GM12878 (cell line): Measurements from ENCODE around the gene CSAD. TPM values are rescaled to one million over a fixed set of nuclear protein-coding genes. Genes with fewer than 3 reads are reported as not detected.
A peak's percentile ranks its signal among the peaks of the same experiment; 100 is the strongest.

Source experiments
- ATAC-seq: fragments of 200-7000 bp; cut with Tn5 transposase; 3 replicates; pipeline ENCODE4 v1.9.1; 2020; ENCODE audit warnings: mild to moderate bottlenecking, moderate library complexity
- BruUV-seq: library from RNA; stranded (reverse); fragments of 400-500 nt; replicated peaks from 2 replicates; lab custom pipeline; 2021; lab: Mats Ljungman, UMichigan
- CTCF ChIA-PET: fragments of 300-600 bp; sonication (Branson Sonifier 250); formaldehyde crosslinking; extraction: SDS; loops from one replicate; lab custom pipeline; 2021; ENCODE audit warnings: inconsistent platforms; lab: Yijun Ruan, JAX
- POLR2A ChIA-PET: fragments of 350-600 bp; formaldehyde crosslinking; extraction: SDS; loops from one replicate; lab custom pipeline; 2021; ENCODE audit warnings: inconsistent platforms; lab: Charles Lee
- RAD21 ChIA-PET: fragments of 300-600 bp; sonication (Branson Sonifier 250); formaldehyde crosslinking; loops from one replicate; lab custom pipeline; 2023; ENCODE audit warnings: antibody characterized with exemption; ENCODE audit not compliant: unreplicated experiment; lab: Charles Lee
- SMC1A ChIA-PET: fragments of 300-600 bp; sonication (Branson Sonifier 250); formaldehyde crosslinking; loops from one replicate; lab custom pipeline; 2023; ENCODE audit not compliant: unreplicated experiment, uncharacterized antibody; lab: Charles Lee
- DNase-seq: peaks from one replicate; pipeline ENCODE4 v3.0.0-alpha.2; 2011; ENCODE audit warnings: low read depth, low spot score
- FAIRE-seq: peaks from 3 replicates; lab custom pipeline; 2011; peaks lifted over from hg19 to GRCh38; lab: Jason Lieb, UNC
- H2AFZ ChIP-seq: 2 replicates; pipeline ENCODE4 v1.6.0; 2011; ENCODE audit warnings: low read depth, low read length, control low read depth; ENCODE audit not compliant: control insufficient read depth
- H3K27ac ChIP-seq: 2 replicates; pipeline ENCODE4 v1.5.1; 2011; ENCODE audit warnings: control low read depth; ENCODE audit not compliant: control insufficient read depth, insufficient read depth
- H3K27me3 ChIP-seq, 2 experiments: replicated peaks in 1 of 2; 2 replicates each; pipeline versions ENCODE4 v1.6.0 to v1.6.1; 2011; ENCODE audit warnings: low read length in 1 of 2; ENCODE audit not compliant: control insufficient read depth in 2 of 2, insufficient read depth in 2 of 2
- H3K36me3 ChIP-seq, 2 experiments: 2 replicates each; pipeline ENCODE4 v1.5.1; 2011; ENCODE audit warnings: low read length in 1 of 2; ENCODE audit not compliant: control insufficient read depth in 2 of 2, insufficient read depth in 2 of 2
- H3K4me1 ChIP-seq: 2 replicates; pipeline ENCODE4 v1.6.1; 2011; ENCODE audit warnings: mild to moderate bottlenecking, low read length, moderate library complexity, mixed read lengths; ENCODE audit not compliant: control insufficient read depth, insufficient read depth
- H3K4me2 ChIP-seq: 2 replicates; pipeline ENCODE4 v1.6.0; 2011; ENCODE audit warnings: control low read depth; ENCODE audit not compliant: control insufficient read depth, insufficient read depth
- H3K4me3 ChIP-seq: fragments of 200-600 bp; sonication (generic); 2 replicates; pipeline ENCODE4 v1.5.1; 2016
- H3K79me2 ChIP-seq: 2 replicates; pipeline ENCODE4 v1.6.0; 2011; ENCODE audit warnings: low read length; ENCODE audit not compliant: control insufficient read depth, insufficient read depth
- H3K9ac ChIP-seq: 2 replicates; pipeline ENCODE4 v1.8.0; 2011; ENCODE audit warnings: low read length, control low read depth, mixed read lengths; ENCODE audit not compliant: control insufficient read depth, insufficient read depth
- H3K9me3 ChIP-seq: replicated peaks from 3 replicates; pipeline ENCODE4 v1.5.1; 2011; ENCODE audit warnings: mild to moderate bottlenecking, low read length; ENCODE audit not compliant: control insufficient read depth, insufficient read depth
- H4K20me1 ChIP-seq: 2 replicates; pipeline ENCODE4 v1.6.0; 2011; ENCODE audit not compliant: control insufficient read depth, insufficient read depth
- CTCF ChIP-seq, 3 experiments: IDR thresholded peaks in 2 of 3; conservative IDR thresholded peaks in 1 of 3; 2 replicates each; pipeline ENCODE4 v1.5.1; 2011; ENCODE audit warnings: low read depth in 3 of 3, low read length in 3 of 3, mild to moderate bottlenecking in 3 of 3, control low read depth in 2 of 3, moderate library complexity in 2 of 3, inconsistent platforms in 1 of 3, mixed read lengths in 1 of 3; ENCODE audit not compliant: control insufficient read depth in 2 of 3, insufficient read depth in 1 of 3; ENCODE audit errors: extremely low read depth in 1 of 3
- MAX ChIP-seq: IDR thresholded peaks from 2 replicates; pipeline ENCODE4 v1.6.1; 2012; ENCODE audit warnings: low read depth, low read length, improper control_type of control experiment
- RAD21 ChIP-seq: IDR thresholded peaks from 2 replicates; pipeline ENCODE4 v1.6.1; 2011; ENCODE audit warnings: mild to moderate bottlenecking, low read depth, low read length, moderate library complexity; ENCODE audit not compliant: insufficient read depth
- WGBS: methylation state at CpG from one replicate; pipeline ENCODE4 v1.1.6; 2016; ENCODE audit warnings: low lambda C conversion rate; ENCODE audit not compliant: insufficient replicate concordance, insufficient coverage; ENCODE audit errors: missing lambda C conversion rate; 5-methylcytosine and 5-hydroxymethylcytosine counted together
- in situ Hi-C: fragments of 300-500 bp; cut with MboI; formaldehyde crosslinking; loops from 9 replicates; pipeline ENCODE4 v1.14.3; 2018; ENCODE audit warnings: mixed read lengths
- intact Hi-C: fragments of 100-400 bp; cut with micrococcal nuclease; formaldehyde crosslinking; loops from one replicate; pipeline ENCODE4 v1.14.2; 2022; ENCODE audit not compliant: unreplicated experiment
- polyA plus RNA-seq, 11 experiments: library from polyadenylated mRNA; depleted of rRNA in 4 of 11; unstranded in 6 of 11; stranded (reverse) in 5 of 11; fragments of >200 nt; fragmentation: Nextera tagmentation in 4 of 11; fragmentation: Illumina TruSeq in 1 of 11; extraction: Ambion mirVana in 4 of 11; extraction: Trizol in 1 of 11; gene quantifications; 1 replicate in 1 of 11; 2 replicates in 10 of 11; pipeline versions ENCODE4 v1.2.1 to v1.2.3, GENCODE V29; 2011 to 2016; ENCODE audit warnings: inconsistent platforms in 2 of 11, missing spikeins in 2 of 11, low read depth in 1 of 11
- total RNA-seq, 4 experiments: library from RNA; depleted of rRNA in 3 of 4; stranded (reverse); fragments of >200 nt in 3 of 4; fragmentation: Illumina TruSeq in 1 of 4; extraction: Trizol in 1 of 4; gene quantifications; 2 replicates each; pipeline versions ENCODE4 v1.2.1 to v1.2.3, GENCODE V29; 2013 to 2021

The CSAD gene
- total and polyA plus RNA-seq, 10 of the 15 experiments (the other 5 are each of a cell fraction or from before 2014, with no cell fraction given) = 1.1 to 20.4 (median 6.2) TPM

GRCh38 chr12:53211476-53212381, 31.0 kb upstream of the CSAD start:
- no peak overlapping the region for H3K4me3 ChIP-seq
- CTCF ChIA-PET = interaction anchor here (0.5 to 15.7 kb wide), 30 partner anchors 8 to 289 kb away, joined by 3 to 315 read pairs (median 6); partner anchors contain the start of genes AAAS, CSAD, ESPL1 and PFDN5
- no peak overlapping the region for H3K9ac ChIP-seq
- TF ChIP-seq CTCF (IDR thresholded peaks at IDR 0.05 in 2 of 3, conservative IDR thresholded peaks at IDR 0.05 in 1 of 3; ENCODE audit: control insufficient read depth in 2 of 3, extremely low read depth in 1 of 3, insufficient read depth in 1 of 3, low read depth in 3 of 3, low read length in 3 of 3) (peak; percentile 24 to 57 (median 54)), RAD21 (0 out of 2 replicates have a peak, but pooled peaks have one; percentile 25), MAX (no peak)
- TF ChIP-seq, all 136 proteins: peak for 2
- WGBS = 81% methylated on average over 13 of the region's 13 CpGs
- POLR2A ChIA-PET = interaction anchor here (0.9 to 6.5 kb wide), 3 partner anchors 12 to 57 kb away, joined by 3 to 33 read pairs (median 3); partner anchors contain the start of gene ESPL1
- no peak overlapping the region for H3K27ac ChIP-seq
- intact Hi-C loops (loop anchor here (2.0 to 5.0 kb wide), 2 partner anchors 39 to 296 kb away; partner anchors contain the start of gene NPFF), in situ Hi-C loops (loop anchor here (5.0 kb wide), 1 partner anchor 76 kb away; no protein-coding TSS in a partner anchor)
- SMC1A ChIA-PET = interaction anchor here (0.9 to 16.4 kb wide), 12 partner anchors 13 to 133 kb away, joined by 3 to 155 read pairs (median 12); partner anchors contain the start of genes AAAS, ESPL1 and PFDN5
- H2AFZ ChIP-seq = no peak overlapping the region
- DNase-seq (no peak), FAIRE-seq (no peak), ATAC-seq (no peak)
- peaks cover 34% of the 10 kb centered on the region for H3K4me1 ChIP-seq
- H4K20me1 ChIP-seq = no peaks in the 10 kb centered on the region
- H3K27me3 ChIP-seq = no peaks in the 10 kb centered on the region
- no peaks in the 10 kb centered on the region for H3K9me3 ChIP-seq
- RAD21 ChIA-PET = interaction anchor here (0.9 to 11.1 kb wide), 12 partner anchors 9 to 133 kb away, joined by 3 to 146 read pairs (median 8); partner anchors contain the start of genes ESPL1 and PFDN5
- H3K79me2 ChIP-seq = peaks cover 13% of the 10 kb centered on the region
- H3K4me2 ChIP-seq = no peak overlapping the region
- peaks cover 6 to 26% of the 10 kb centered on the region in 2 experiments for H3K36me3 ChIP-seq
- BruUV-seq = no TSS peak
